ENCODE measurements around the gene SPEG.

DNA sequence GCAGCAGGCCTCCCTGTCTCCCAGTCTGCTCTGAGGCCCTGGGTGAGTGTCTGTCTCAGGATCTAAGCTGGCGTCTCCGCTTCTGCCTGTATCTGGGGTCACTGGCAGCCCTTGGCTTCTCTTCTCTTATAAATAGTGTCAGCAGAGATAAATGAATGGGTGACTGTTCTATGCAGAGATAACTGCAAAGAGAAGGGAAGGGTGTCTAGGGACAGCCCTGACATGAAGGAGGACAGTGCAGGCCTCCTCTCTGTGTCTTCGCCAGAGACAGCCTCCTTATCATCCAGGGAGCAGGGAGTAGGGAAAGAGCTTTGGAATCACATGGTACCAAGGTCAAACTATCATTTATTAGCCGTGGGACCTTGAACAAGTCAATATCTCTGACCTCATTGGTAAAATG, 35.8 kb downstream of the SPEG start:
- TF ChIP-seq, protein P1, sequence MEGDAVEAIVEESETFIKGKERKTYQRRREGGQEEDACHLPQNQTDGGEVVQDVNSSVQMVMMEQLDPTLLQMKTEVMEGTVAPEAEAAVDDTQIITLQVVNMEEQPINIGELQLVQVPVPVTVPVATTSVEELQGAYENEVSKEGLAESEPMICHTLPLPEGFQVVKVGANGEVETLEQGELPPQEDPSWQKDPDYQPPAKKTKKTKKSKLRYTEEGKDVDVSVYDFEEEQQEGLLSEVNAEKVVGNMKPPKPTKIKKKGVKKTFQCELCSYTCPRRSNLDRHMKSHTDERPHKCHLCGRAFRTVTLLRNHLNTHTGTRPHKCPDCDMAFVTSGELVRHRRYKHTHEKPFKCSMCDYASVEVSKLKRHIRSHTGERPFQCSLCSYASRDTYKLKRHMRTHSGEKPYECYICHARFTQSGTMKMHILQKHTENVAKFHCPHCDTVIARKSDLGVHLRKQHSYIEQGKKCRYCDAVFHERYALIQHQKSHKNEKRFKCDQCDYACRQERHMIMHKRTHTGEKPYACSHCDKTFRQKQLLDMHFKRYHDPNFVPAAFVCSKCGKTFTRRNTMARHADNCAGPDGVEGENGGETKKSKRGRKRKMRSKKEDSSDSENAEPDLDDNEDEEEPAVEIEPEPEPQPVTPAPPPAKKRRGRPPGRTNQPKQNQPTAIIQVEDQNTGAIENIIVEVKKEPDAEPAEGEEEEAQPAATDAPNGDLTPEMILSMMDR (IDR thresholded peaks at IDR 0.05; ENCODE audit: extremely low read depth in 1 of 2, insufficient read depth in 1 of 2, low read depth in 1 of 2, low read length in 2 of 2): no peak
- TF ChIP-seq GATA2 (IDR thresholded peaks at IDR 0.05; ENCODE audit: insufficient read depth, insufficient read length, low read depth, low read length): no peak
- no peak for TF ChIP-seq POLR2AphosphoS5 (IDR thresholded peaks at IDR 0.05; ENCODE audit: insufficient read depth, low read depth, low read length)
- TF ChIP-seq EZH2 (IDR thresholded peaks at IDR 0.05; ENCODE audit: borderline replicate concordance, low read depth, low read length, severe bottlenecking): no peak
- TF ChIP-seq FOS (IDR thresholded peaks at IDR 0.05; ENCODE audit: borderline replicate concordance, insufficient read depth, low read length): no peak
- TF ChIP-seq POLR2A (IDR thresholded peaks at IDR 0.05; ENCODE audit: low read depth, low read length): no peak
